ENCODE measurements around the gene MPST.

Gene MPST

DNA sequence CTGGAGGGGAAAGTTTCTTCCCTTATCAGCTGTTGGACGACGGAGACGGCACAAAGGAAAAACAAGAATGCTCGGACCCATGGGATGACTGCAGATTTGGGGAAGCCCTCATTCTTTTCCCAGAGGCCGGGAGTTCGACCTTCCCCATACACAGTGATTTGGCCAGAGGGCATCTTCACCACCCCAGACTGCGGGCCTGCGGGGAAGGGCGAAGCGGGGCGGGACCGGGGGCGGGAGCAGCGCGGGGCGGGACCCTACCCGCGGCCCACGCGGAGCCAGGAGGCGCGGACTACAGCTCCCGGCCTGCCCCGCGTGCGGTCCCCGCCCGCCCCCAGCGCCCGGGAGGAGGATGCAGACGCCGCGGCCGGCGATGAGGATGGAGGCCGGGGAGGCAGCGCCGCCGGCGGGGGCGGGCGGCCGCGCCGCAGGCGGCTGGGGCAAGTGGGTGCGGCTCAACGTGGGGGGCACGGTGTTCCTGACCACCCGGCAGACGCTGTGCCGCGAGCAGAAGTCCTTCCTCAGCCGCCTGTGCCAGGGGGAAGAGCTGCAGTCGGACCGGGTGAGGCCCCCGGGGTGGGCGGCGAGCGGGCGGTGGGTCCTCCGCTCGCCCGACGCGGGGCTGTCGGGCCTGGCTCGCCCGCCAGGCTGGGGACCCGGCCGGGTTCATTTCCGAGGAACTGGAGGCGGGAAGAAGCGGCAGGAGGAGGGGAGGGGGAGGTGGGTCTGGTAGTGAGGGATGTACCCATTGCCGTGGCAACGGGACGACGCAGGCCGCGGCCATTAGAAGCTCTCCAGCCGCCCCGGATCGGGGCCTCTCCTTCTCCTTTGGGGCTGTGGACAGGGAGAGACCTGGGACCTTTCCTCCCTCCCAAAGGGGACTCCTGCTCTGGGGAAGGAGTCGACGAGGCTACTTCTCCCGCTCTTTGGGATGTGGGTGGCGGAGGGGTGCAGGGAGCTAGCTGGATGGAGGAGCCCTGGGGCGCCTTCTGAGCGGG lies 32.1 kb downstream of the MPST start, which contains the start of gene KCTD17 (continued):
- TF ChIP-seq, protein P1, sequence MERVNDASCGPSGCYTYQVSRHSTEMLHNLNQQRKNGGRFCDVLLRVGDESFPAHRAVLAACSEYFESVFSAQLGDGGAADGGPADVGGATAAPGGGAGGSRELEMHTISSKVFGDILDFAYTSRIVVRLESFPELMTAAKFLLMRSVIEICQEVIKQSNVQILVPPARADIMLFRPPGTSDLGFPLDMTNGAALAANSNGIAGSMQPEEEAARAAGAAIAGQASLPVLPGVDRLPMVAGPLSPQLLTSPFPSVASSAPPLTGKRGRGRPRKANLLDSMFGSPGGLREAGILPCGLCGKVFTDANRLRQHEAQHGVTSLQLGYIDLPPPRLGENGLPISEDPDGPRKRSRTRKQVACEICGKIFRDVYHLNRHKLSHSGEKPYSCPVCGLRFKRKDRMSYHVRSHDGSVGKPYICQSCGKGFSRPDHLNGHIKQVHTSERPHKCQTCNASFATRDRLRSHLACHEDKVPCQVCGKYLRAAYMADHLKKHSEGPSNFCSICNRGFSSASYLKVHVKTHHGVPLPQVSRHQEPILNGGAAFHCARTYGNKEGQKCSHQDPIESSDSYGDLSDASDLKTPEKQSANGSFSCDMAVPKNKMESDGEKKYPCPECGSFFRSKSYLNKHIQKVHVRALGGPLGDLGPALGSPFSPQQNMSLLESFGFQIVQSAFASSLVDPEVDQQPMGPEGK (tag by site-specific recombination; IDR thresholded peaks at IDR 0.05) = no peak
- TF ChIP-seq ZNF433 (tag by site-specific recombination; IDR thresholded peaks at IDR 0.05; ENCODE audit: low read depth) = no peak
- TF ChIP-seq HOXD13 (CRISPR knock-in tag; IDR thresholded peaks at IDR 0.05; ENCODE audit: borderline replicate concordance) = no peak
- TF ChIP-seq, protein P2, sequence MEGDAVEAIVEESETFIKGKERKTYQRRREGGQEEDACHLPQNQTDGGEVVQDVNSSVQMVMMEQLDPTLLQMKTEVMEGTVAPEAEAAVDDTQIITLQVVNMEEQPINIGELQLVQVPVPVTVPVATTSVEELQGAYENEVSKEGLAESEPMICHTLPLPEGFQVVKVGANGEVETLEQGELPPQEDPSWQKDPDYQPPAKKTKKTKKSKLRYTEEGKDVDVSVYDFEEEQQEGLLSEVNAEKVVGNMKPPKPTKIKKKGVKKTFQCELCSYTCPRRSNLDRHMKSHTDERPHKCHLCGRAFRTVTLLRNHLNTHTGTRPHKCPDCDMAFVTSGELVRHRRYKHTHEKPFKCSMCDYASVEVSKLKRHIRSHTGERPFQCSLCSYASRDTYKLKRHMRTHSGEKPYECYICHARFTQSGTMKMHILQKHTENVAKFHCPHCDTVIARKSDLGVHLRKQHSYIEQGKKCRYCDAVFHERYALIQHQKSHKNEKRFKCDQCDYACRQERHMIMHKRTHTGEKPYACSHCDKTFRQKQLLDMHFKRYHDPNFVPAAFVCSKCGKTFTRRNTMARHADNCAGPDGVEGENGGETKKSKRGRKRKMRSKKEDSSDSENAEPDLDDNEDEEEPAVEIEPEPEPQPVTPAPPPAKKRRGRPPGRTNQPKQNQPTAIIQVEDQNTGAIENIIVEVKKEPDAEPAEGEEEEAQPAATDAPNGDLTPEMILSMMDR (tag by site-specific recombination; IDR thresholded peaks at IDR 0.05) = no peak
- TF ChIP-seq ZNF747 (tag by site-specific recombination; IDR thresholded peaks at IDR 0.05) = no peak
- peak; percentile 63 for TF ChIP-seq ZNF335 (tag by site-specific recombination; conservative IDR thresholded peaks at IDR 0.05)
- peak; percentile 68 for TF ChIP-seq ZBTB8A (tag by site-specific recombination; IDR thresholded peaks at IDR 0.05)
- TF ChIP-seq, protein P3, sequence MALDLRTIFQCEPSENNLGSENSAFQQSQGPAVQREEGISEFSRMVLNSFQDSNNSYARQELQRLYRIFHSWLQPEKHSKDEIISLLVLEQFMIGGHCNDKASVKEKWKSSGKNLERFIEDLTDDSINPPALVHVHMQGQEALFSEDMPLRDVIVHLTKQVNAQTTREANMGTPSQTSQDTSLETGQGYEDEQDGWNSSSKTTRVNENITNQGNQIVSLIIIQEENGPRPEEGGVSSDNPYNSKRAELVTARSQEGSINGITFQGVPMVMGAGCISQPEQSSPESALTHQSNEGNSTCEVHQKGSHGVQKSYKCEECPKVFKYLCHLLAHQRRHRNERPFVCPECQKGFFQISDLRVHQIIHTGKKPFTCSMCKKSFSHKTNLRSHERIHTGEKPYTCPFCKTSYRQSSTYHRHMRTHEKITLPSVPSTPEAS (tag by site-specific recombination; IDR thresholded peaks at IDR 0.05) = no peak
- TF ChIP-seq GLIS1 (tag by site-specific recombination; IDR thresholded peaks at IDR 0.05) = peak; percentile 79
- TF ChIP-seq ZNF660 (tag by site-specific recombination; IDR thresholded peaks at IDR 0.05) = no peak
- TF ChIP-seq ZSCAN30 (tag by site-specific recombination; IDR thresholded peaks at IDR 0.05) = no peak
- TF ChIP-seq SP2 (tag by site-specific recombination; IDR thresholded peaks at IDR 0.05) = peak; percentile 47
- no peak for TF ChIP-seq ZNF488 (tag by site-specific recombination; IDR thresholded peaks at IDR 0.05)
- TF ChIP-seq PRDM10 (tag by site-specific recombination; IDR thresholded peaks at IDR 0.05) = peak; percentile 66
- no peak for TF ChIP-seq ZNF169 (tag by site-specific recombination; IDR thresholded peaks at IDR 0.05)
- peak; percentile 88 for TF ChIP-seq ZFHX2 (tag by site-specific recombination; conservative IDR thresholded peaks at IDR 0.05)
- TF ChIP-seq ZNF214 (tag by site-specific recombination; IDR thresholded peaks at IDR 0.05; ENCODE audit: borderline replicate concordance) = no peak
- TF ChIP-seq GLIS2 (tag by site-specific recombination; IDR thresholded peaks at IDR 0.05) = peak; percentile 52; the same call in 1 of the 2 replicates
- TF ChIP-seq, protein P4, sequence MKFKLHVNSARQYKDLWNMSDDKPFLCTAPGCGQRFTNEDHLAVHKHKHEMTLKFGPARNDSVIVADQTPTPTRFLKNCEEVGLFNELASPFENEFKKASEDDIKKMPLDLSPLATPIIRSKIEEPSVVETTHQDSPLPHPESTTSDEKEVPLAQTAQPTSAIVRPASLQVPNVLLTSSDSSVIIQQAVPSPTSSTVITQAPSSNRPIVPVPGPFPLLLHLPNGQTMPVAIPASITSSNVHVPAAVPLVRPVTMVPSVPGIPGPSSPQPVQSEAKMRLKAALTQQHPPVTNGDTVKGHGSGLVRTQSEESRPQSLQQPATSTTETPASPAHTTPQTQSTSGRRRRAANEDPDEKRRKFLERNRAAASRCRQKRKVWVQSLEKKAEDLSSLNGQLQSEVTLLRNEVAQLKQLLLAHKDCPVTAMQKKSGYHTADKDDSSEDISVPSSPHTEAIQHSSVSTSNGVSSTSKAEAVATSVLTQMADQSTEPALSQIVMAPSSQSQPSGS (tag by site-specific recombination; IDR thresholded peaks at IDR 0.05; ENCODE audit: low read depth) = no peak
- TF ChIP-seq ZNF133 (tag by site-specific recombination; IDR thresholded peaks at IDR 0.05) = no peak
- TF ChIP-seq ZNF571 (tag by site-specific recombination; IDR thresholded peaks at IDR 0.05) = no peak
- no peak for TF ChIP-seq ZNF514 (tag by site-specific recombination; IDR thresholded peaks at IDR 0.05)
- TF ChIP-seq ZNF529 (tag by site-specific recombination; IDR thresholded peaks at IDR 0.05; ENCODE audit: insufficient replicate concordance) = no peak
- no peak for TF ChIP-seq ZNF639 (tag by site-specific recombination; IDR thresholded peaks at IDR 0.05)
- TF ChIP-seq ZNF140 (tag by site-specific recombination; IDR thresholded peaks at IDR 0.05) = no peak
